ENCODE data around the gene NUMBL.

NUMBL gene

GRCh38 chr19:40682431-40682964 lies 8.0 kb downstream of the NUMBL start:
- Histone ChIP-seq H3K27me3 (ENCODE audit: low read length) (no peaks in the 10 kb centered on the region), H3K36me3 (ENCODE audit: low read length) (no peaks in the 10 kb centered on the region)

GRCh38 chr19:40681039-40681438 lies 9.4 kb downstream of the NUMBL start:
- Histone ChIP-seq H3K79me2 (ENCODE audit: insufficient read depth, low read length) (no peaks in the 10 kb centered on the region), H3F3A (ENCODE audit: insufficient read depth) (no peaks in the 10 kb centered on the region), H3K27ac (ENCODE audit: low read depth, low read length) (no peak overlapping the region), H3K9me3 (ENCODE audit: insufficient read depth, low read length) (no peaks in the 10 kb centered on the region), H3K4me3 (ENCODE audit: insufficient read depth, low read length, poor library complexity, severe bottlenecking) (no peak overlapping the region), H3K9ac (ENCODE audit: low read length) (no peak overlapping the region), H3K4me2 (ENCODE audit: low read depth, low read length, poor library complexity, severe bottlenecking) (no peak overlapping the region), H2AFZ (ENCODE audit: low read depth, low read length, severe bottlenecking) (no peak overlapping the region), H3K36me3 (ENCODE audit: low read length) (no peaks in the 10 kb centered on the region), H3K9me2 (replicated peaks; ENCODE audit: insufficient read depth, low read length) (no peaks in the 10 kb centered on the region), H4K20me1 (ENCODE audit: low read depth, low read length) (no peaks in the 10 kb centered on the region), H3K27me3 (ENCODE audit: low read length) (no peaks in the 10 kb centered on the region)
- no peak for TF ChIP-seq CTCF (IDR thresholded peaks at IDR 0.05; ENCODE audit: insufficient read depth, low read length, poor library complexity, severe bottlenecking)
- no peak for TF ChIP-seq EZH2phosphoT487 (conservative IDR thresholded peaks at IDR 0.05; ENCODE audit: low read length)

More at GRCh38 chr19:40682431-40682964, 8.0 kb downstream of the NUMBL start:
- H3K4me2 ChIP-seq (ENCODE audit: low read depth, low read length, poor library complexity, severe bottlenecking): no peak overlapping the region
- TF ChIP-seq EZH2phosphoT487 (conservative IDR thresholded peaks at IDR 0.05; ENCODE audit: low read length) (no peak), CTCF (IDR thresholded peaks at IDR 0.05; ENCODE audit: insufficient read depth, low read length, poor library complexity, severe bottlenecking) (no peak)
- no peak overlapping the region for H3K27ac ChIP-seq (ENCODE audit: low read depth, low read length)
- no peaks in the 10 kb centered on the region for H3K79me2 ChIP-seq (ENCODE audit: insufficient read depth, low read length)
- H3K9me3 ChIP-seq (ENCODE audit: insufficient read depth, low read length): no peaks in the 10 kb centered on the region
- H3F3A ChIP-seq (ENCODE audit: insufficient read depth): no peaks in the 10 kb centered on the region
- H3K4me3 ChIP-seq (ENCODE audit: insufficient read depth, low read length, poor library complexity, severe bottlenecking): no peak overlapping the region
- no peaks in the 10 kb centered on the region for H3K9me2 ChIP-seq (replicated peaks; ENCODE audit: insufficient read depth, low read length)
- H2AFZ ChIP-seq (ENCODE audit: low read depth, low read length, severe bottlenecking): no peak overlapping the region
- H3K9ac ChIP-seq (ENCODE audit: low read length): no peak overlapping the region
- no peaks in the 10 kb centered on the region for H4K20me1 ChIP-seq (ENCODE audit: low read depth, low read length)

- Histone ChIP-seq H4K20me1 (ENCODE audit: low read depth, low read length) (no peaks in the 10 kb centered on the region), H3K27me3 (ENCODE audit: low read length) (no peaks in the 10 kb centered on the region), H3F3A (ENCODE audit: insufficient read depth) (no peaks in the 10 kb centered on the region), H3K9me2 (replicated peaks; ENCODE audit: insufficient read depth, low read length) (no peaks in the 10 kb centered on the region), H2AFZ (ENCODE audit: low read depth, low read length, severe bottlenecking) (no peak overlapping the region), H3K9me3 (ENCODE audit: insufficient read depth, low read length) (no peaks in the 10 kb centered on the region), H3K4me2 (ENCODE audit: low read depth, low read length, poor library complexity, severe bottlenecking) (no peak overlapping the region), H3K36me3 (ENCODE audit: low read length) (no peaks in the 10 kb centered on the region), H3K79me2 (ENCODE audit: insufficient read depth, low read length) (no peaks in the 10 kb centered on the region), H3K4me3 (ENCODE audit: insufficient read depth, low read length, poor library complexity, severe bottlenecking) (no peak overlapping the region), H3K27ac (ENCODE audit: low read depth, low read length) (no peak overlapping the region), H3K9ac (ENCODE audit: low read length) (no peak overlapping the region)
- no peak for TF ChIP-seq CTCF (IDR thresholded peaks at IDR 0.05; ENCODE audit: insufficient read depth, low read length, poor library complexity, severe bottlenecking)
- TF ChIP-seq EZH2phosphoT487 (conservative IDR thresholded peaks at IDR 0.05; ENCODE audit: low read length): no peak
These were observed 13.3 kb downstream of the NUMBL start for GRCh38 chr19:40677156-40677555.

Data from SU-DHL-6 (cell line).